Sigmoid colon (tissue), 7 donors: ENCODE data around the gene PFKFB2. TPM values are rescaled to one million over a fixed set of nuclear protein-coding genes. Genes with fewer than 3 reads are reported as not detected.

Source experiments
- DNase-seq: peaks from one replicate; pipeline ENCODE4 v3.0.0-alpha.2; 2019
- H3K27ac ChIP-seq, 4 donors: fragments of 200-600 bp; sonication (generic); one replicate each; pipeline ENCODE4 v1.5.1; 2016 to 2019; ENCODE audit warnings: mild to moderate bottlenecking in 1 of 4
- H3K27me3 ChIP-seq, 3 donors: fragments of 200-600 bp; sonication (generic); one replicate each; pipeline ENCODE4 v1.5.1; 2019; ENCODE audit warnings: mild to moderate bottlenecking in 1 of 3
- H3K36me3 ChIP-seq, 4 donors: fragments of 200-600 bp; sonication (generic); one replicate each; pipeline ENCODE4 v1.5.1; 2016 to 2019
- H3K4me1 ChIP-seq, 4 donors: fragments of 200-600 bp; sonication (generic); one replicate each; pipeline ENCODE4 v1.5.1; 2017 to 2019
- H3K4me3 ChIP-seq, 4 donors: fragments of 200-600 bp; sonication (generic); one replicate each; pipeline ENCODE4 v1.5.1; 2017 to 2019; ENCODE audit warnings: mild to moderate bottlenecking in 2 of 4, moderate library complexity in 1 of 4
- H3K9me3 ChIP-seq, 4 donors: fragments of 200-600 bp in 3 of 4; sonication (generic) in 3 of 4; one replicate each; pipeline versions ENCODE4 v1.5.1 to v1.6.1; 2013 to 2019
- CTCF ChIP-seq, 4 experiments: fragments of 450-650 bp in 3 of 4; fragments of 200-600 bp in 1 of 4; IDR thresholded peaks; one replicate each; pipeline ENCODE4 v1.5.1; 2016 to 2019; ENCODE audit warnings: antibody characterized with exemption in 4 of 4, mild to moderate bottlenecking in 3 of 4, moderate library complexity in 2 of 4
- EP300 ChIP-seq, 4 donors: sonication (generic); formaldehyde crosslinking; IDR thresholded peaks; one replicate each; pipeline ENCODE4 v1.6.1; 2017; ENCODE audit warnings: antibody characterized with exemption in 4 of 4
- POLR2A ChIP-seq, 2 donors: fragments of 450-650 bp; IDR thresholded peaks; one replicate each; pipeline ENCODE4 v1.6.1; 2016; ENCODE audit warnings: antibody characterized with exemption in 2 of 2, mild to moderate bottlenecking in 2 of 2, moderate library complexity in 2 of 2
- POLR2AphosphoS5 ChIP-seq, 4 donors: sonication (generic); formaldehyde crosslinking; IDR thresholded peaks; one replicate each; pipeline ENCODE4 v1.6.1; 2017; ENCODE audit warnings: antibody characterized with exemption in 4 of 4
- WGBS, 2 donors: extraction: QIAGEN DNeasy Blood & Tissue Kit; methylation state at CpG; one replicate each; pipeline ENCODE4 v1.1.7; 2013; 5-methylcytosine and 5-hydroxymethylcytosine counted together
- intact Hi-C: fragments of 100-400 bp; cut with DNase I; formaldehyde crosslinking; loops from one replicate; pipeline ENCODE4 v1.15.1; 2023
- polyA plus RNA-seq, 3 donors: library from polyadenylated mRNA; stranded (reverse); fragments of 200-250 nt; gene quantifications; one replicate each; pipeline ENCODE4 v1.2.3, GENCODE V29; 2013
- total RNA-seq, 4 donors: library from RNA; depleted of rRNA; stranded (reverse); fragments of >200 nt; gene quantifications; one replicate each; pipeline ENCODE4 v1.1.0, GENCODE V29; 2016
- donor health status: healthy with polysubstance abuse.
- donor health status: Bipolar disorder and iron deficiency.
- donor health status: healthy.

The PFKFB2 gene
- total and polyA plus RNA-seq, 7 donors = 5.0 to 24.9 (median 7.8) TPM

- no peaks in the 10 kb centered on the region for H3K9me3 ChIP-seq
- intact Hi-C loops = no loop called here
- no peak for DNase-seq
- H3K27me3 ChIP-seq = no peaks in the 10 kb centered on the region
- H3K36me3 ChIP-seq = no peaks in the 10 kb centered on the region
- H3K4me3 ChIP-seq = no peak overlapping the region
- peak overlapping the region in 1 of 4 donors; percentile 27 for H3K27ac ChIP-seq
- 76 to 82% methylated on average over 5 of the region's 5 CpGs for WGBS, 2 donors
- no peak for TF ChIP-seq POLR2AphosphoS5 (IDR thresholded peaks at IDR 0.05)
- TF ChIP-seq POLR2A (IDR thresholded peaks at IDR 0.05) = no peak
- no peak for TF ChIP-seq EP300 (IDR thresholded peaks at IDR 0.05)
- TF ChIP-seq CTCF (IDR thresholded peaks at IDR 0.05) = no peak
- peaks cover 0 to 9% (median 3%) of the 10 kb centered on the region in 4 donors for H3K4me1 ChIP-seq
Observed at GRCh38 chr1:207007352-207008033, 45.6 kb upstream of the PFKFB2 start.

GRCh38 chr1:207009182-207009850 lies 43.8 kb upstream of the PFKFB2 start:
- TF ChIP-seq CTCF (IDR thresholded peaks at IDR 0.05) = no peak
- no peak for TF ChIP-seq POLR2AphosphoS5 (IDR thresholded peaks at IDR 0.05)
- no peak for TF ChIP-seq EP300 (IDR thresholded peaks at IDR 0.05)
- no peak for TF ChIP-seq POLR2A (IDR thresholded peaks at IDR 0.05)
- intact Hi-C loops = no loop called here
- no peaks in the 10 kb centered on the region for H3K36me3 ChIP-seq
- 79 to 88% methylated on average over 10 of the region's 10 CpGs for WGBS, 2 donors
- peaks cover 0 to 9% (median 3%) of the 10 kb centered on the region in 4 donors for H3K4me1 ChIP-seq
- H3K4me3 ChIP-seq = no peak overlapping the region
- H3K27ac ChIP-seq = no peak overlapping the region
- no peaks in the 10 kb centered on the region for H3K9me3 ChIP-seq
- DNase-seq = no peak
- H3K27me3 ChIP-seq = no peaks in the 10 kb centered on the region

- H3K9me3 ChIP-seq = no peaks in the 10 kb centered on the region
- no peaks in the 10 kb centered on the region for H3K27me3 ChIP-seq
- WGBS, 2 donors = 60 to 79% methylated on average over 7 of the region's 7 CpGs
- no peak overlapping the region for H3K27ac ChIP-seq
- peaks cover 0 to 9% (median 3%) of the 10 kb centered on the region in 4 donors for H3K4me1 ChIP-seq
- no peak overlapping the region for H3K4me3 ChIP-seq
- intact Hi-C loops = no loop called here
- TF ChIP-seq CTCF (IDR thresholded peaks at IDR 0.05) (no peak), EP300 (IDR thresholded peaks at IDR 0.05) (no peak), POLR2A (IDR thresholded peaks at IDR 0.05) (no peak), POLR2AphosphoS5 (IDR thresholded peaks at IDR 0.05) (no peak)
- H3K36me3 ChIP-seq = no peaks in the 10 kb centered on the region
- no peak for DNase-seq
Observed at GRCh38 chr1:207009945-207010344, 43.1 kb upstream of the PFKFB2 start.

- no peak overlapping the region for H3K27ac ChIP-seq
- H3K9me3 ChIP-seq = no peaks in the 10 kb centered on the region
- H3K36me3 ChIP-seq = no peaks in the 10 kb centered on the region
- TF ChIP-seq POLR2AphosphoS5 (IDR thresholded peaks at IDR 0.05) = no peak
- no peak for TF ChIP-seq CTCF (IDR thresholded peaks at IDR 0.05)
- TF ChIP-seq EP300 (IDR thresholded peaks at IDR 0.05) = no peak
- intact Hi-C loops = no loop called here
- no peak for DNase-seq
- H3K4me1 ChIP-seq = peaks cover 0 to 9% (median 3%) of the 10 kb centered on the region in 4 donors
- no peak overlapping the region for H3K4me3 ChIP-seq
- WGBS, 2 donors = 96% methylated on average over 2 of the region's 2 CpGs
- no peaks in the 10 kb centered on the region for H3K27me3 ChIP-seq
Observed at GRCh38 chr1:207010726-207011125, 42.3 kb upstream of the PFKFB2 start.
